Loucy (cell line): ENCODE data around the gene MAGEF1.

Experiments
- EZH2phosphoT487 ChIP-seq: fragments of 200-600 bp; IDR thresholded peaks from 2 replicates; pipeline ENCODE4 v1.6.1; 2018; ENCODE audit warnings: antibody characterized with exemption, mild to moderate bottlenecking, moderate library complexity, borderline replicate concordance
- TF ChIP-seq, protein P1 (sequence below): fragments of 200-600 bp; sonication (generic); conservative IDR thresholded peaks from 2 replicates; pipeline ENCODE4 v1.5.1; 2014; ENCODE audit warnings: mild to moderate bottlenecking, antibody characterized with exemption, low read length

DNA sequence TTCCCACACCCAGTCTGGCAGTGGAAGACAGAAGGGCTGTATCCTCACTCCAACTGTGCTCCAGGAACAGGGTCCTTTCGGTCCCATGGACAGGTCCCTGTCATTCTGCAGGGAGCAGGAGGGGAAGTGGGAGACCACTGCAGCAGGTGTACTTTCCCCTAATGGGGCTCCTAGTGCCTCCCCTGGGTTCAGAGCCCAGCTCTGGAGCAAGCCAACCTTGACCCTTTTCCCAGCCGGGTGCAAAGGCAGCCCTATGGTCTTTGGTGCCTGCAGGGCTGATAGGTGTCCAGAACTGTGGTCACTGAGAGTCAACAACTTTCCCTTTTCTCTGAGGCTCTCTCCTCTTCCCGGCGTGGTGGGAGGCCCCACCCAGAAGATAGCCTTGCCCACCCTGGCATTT, 26.8 kb downstream of the MAGEF1 start:
- TF ChIP-seq, protein P1, sequence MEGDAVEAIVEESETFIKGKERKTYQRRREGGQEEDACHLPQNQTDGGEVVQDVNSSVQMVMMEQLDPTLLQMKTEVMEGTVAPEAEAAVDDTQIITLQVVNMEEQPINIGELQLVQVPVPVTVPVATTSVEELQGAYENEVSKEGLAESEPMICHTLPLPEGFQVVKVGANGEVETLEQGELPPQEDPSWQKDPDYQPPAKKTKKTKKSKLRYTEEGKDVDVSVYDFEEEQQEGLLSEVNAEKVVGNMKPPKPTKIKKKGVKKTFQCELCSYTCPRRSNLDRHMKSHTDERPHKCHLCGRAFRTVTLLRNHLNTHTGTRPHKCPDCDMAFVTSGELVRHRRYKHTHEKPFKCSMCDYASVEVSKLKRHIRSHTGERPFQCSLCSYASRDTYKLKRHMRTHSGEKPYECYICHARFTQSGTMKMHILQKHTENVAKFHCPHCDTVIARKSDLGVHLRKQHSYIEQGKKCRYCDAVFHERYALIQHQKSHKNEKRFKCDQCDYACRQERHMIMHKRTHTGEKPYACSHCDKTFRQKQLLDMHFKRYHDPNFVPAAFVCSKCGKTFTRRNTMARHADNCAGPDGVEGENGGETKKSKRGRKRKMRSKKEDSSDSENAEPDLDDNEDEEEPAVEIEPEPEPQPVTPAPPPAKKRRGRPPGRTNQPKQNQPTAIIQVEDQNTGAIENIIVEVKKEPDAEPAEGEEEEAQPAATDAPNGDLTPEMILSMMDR: no peak
- no peak for TF ChIP-seq EZH2phosphoT487
